GM13977 (cell line): ENCODE measurements around the gene VRK1.
"Not testable (repeated sequence)": the region's sequence is repeated elsewhere in the genome, so short reads cannot be mapped to it uniquely, and the experiment has no call there.

Source experiments
- DNase-seq: peaks from one replicate; pipeline ENCODE4 v3.0.0; 2012; ENCODE audit warnings: low spot score
- in situ Hi-C: fragments of 300-500 bp; cut with MboI; formaldehyde crosslinking; loops from one replicate; pipeline ENCODE4 v1.12.0; 2022; ENCODE audit warnings: low sequenced_read_pairs, low pct_unique_long_range_greater_than_20kb, mixed read lengths, inconsistent platforms; ENCODE audit not compliant: unreplicated experiment
- TF ChIP-seq, protein P1 (sequence below): IDR thresholded peaks from 2 replicates; pipeline ENCODE4 v1.5.1; 2012; ENCODE audit warnings: mild to moderate bottlenecking, control low read depth; ENCODE audit not compliant: insufficient read depth; ENCODE audit errors: extremely low read depth, missing control alignments

VRK1 gene

DNA sequence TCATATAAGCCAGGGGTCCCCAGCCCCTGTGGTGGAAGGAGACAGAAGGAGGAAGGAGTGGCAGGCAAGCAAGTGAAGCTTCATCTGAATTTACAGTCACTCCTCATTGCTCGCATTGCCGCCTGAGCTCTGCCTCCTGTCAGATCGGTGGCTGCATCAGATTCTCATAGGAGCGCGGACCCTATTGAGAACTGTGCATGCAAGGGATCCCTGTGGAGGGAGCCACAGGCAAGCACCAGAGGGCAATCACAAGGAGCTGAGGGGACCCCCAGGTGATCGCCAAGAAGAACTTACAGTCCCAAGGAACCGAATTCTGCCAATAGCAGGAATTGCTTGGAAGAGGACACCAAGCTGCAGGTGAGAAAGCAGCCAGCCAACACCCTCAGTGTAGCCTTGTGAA lies 33.2 kb upstream of the VRK1 start:
- TF ChIP-seq, protein P1, sequence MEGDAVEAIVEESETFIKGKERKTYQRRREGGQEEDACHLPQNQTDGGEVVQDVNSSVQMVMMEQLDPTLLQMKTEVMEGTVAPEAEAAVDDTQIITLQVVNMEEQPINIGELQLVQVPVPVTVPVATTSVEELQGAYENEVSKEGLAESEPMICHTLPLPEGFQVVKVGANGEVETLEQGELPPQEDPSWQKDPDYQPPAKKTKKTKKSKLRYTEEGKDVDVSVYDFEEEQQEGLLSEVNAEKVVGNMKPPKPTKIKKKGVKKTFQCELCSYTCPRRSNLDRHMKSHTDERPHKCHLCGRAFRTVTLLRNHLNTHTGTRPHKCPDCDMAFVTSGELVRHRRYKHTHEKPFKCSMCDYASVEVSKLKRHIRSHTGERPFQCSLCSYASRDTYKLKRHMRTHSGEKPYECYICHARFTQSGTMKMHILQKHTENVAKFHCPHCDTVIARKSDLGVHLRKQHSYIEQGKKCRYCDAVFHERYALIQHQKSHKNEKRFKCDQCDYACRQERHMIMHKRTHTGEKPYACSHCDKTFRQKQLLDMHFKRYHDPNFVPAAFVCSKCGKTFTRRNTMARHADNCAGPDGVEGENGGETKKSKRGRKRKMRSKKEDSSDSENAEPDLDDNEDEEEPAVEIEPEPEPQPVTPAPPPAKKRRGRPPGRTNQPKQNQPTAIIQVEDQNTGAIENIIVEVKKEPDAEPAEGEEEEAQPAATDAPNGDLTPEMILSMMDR: no peak
- DNase-seq: no peak
- in situ Hi-C loops: no loop called here

DNA sequence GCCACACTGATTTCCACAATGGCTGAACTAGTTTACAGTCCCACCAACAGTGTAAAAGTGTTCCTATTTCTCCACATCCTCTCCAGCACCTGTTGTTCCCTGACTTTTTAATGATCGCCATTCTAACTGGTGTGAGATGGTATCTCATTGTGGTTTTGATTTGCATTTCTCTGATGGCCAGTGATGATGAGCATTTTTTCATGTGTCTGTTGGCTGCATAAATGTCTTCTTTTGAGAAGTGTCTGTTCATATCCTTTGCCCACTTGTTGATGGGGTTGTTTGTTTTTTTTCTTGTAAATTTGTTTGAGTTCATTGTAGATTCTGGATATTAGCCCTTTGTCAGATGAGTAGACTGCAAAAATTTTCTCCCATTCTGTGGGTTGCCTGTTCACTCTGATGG lies 32.0 kb upstream of the VRK1 start:
- in situ Hi-C loops, DNase-seq: not testable (repeated sequence)

DNA sequence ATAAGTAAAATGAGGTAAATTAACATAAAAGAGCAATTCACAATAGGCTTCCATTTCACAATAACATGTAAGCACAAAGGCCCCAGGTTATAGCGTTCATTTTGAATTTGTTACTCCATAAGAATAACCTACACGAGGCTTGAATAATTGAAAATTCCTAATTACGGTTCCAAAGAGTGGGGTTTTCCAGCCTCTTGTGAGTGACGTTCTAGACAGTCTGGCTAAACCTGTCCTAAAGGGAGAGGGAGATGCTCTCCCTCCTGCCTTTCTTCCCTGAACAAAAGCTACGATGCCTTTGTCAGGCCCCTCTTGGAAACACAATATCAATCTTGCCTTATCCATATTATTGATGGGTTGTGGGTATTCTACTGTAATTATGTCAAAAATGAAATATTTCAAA lies 24.3 kb upstream of the VRK1 start:
- in situ Hi-C loops: no loop called here
- TF ChIP-seq, protein P1: no peak
- no peak for DNase-seq

DNA sequence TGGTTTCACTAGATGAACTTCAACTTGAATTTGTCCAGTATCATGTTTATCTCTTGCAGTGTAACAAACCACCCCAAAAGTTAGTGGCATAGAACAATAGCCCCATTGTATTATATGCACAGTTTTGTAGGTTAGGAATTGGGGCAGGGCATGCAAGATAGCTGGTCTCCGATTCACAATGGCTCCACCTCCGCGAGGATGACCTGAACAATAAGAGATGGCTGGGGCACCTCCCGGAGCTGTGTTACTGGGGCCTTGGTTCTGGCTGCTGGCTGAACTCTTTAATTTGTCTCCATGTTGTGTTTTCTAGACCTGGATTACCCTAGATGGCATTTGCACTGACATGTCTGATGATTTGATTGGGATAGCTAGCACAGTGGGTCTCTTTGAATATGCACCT lies 20.4 kb upstream of the VRK1 start:
- no peak for DNase-seq
- TF ChIP-seq, protein P1: no peak
- in situ Hi-C loops: no loop called here

DNA sequence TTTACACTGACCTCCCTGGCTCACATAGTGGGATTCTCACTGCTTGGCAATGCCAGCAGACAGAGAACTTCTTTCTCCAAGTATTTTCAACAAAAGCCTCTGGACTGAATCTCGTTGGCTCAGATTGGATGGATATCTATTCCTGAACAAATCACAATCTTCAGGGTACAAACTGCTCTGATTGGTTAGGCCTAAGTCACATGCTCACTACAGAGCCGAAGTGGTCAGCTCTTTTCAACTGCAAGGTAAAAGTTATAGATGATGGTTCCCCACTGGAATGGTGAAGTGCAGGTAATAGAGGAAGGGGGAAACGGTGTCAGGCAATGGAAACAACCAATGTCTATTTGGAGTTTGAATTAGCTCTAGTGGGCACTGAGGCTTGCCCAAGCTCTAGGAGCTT lies 16.7 kb upstream of the VRK1 start:
- TF ChIP-seq, protein P1: no peak
- DNase-seq: no peak
- in situ Hi-C loops: no loop called here

DNA sequence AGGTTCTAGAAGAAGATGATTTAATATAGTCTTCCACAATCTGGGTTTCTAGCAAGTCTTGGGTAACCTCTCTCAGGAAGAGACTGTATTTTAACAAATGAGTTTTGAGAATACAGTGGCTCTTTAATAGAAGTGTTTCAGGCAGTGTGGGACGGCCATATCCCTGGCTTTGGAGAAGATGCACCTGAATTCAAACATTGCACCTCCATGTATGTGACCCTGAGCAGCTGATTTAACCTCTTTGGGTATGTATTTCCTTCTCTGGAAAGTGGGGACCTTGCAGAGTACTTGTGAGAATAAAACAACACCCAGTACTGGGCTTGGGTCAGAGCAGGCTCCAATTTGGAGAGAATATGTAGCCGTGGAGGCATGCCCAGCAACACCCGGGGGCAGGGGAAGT lies 15.8 kb upstream of the VRK1 start:
- in situ Hi-C loops: no loop called here
- TF ChIP-seq, protein P1: no peak
- no peak for DNase-seq

DNA sequence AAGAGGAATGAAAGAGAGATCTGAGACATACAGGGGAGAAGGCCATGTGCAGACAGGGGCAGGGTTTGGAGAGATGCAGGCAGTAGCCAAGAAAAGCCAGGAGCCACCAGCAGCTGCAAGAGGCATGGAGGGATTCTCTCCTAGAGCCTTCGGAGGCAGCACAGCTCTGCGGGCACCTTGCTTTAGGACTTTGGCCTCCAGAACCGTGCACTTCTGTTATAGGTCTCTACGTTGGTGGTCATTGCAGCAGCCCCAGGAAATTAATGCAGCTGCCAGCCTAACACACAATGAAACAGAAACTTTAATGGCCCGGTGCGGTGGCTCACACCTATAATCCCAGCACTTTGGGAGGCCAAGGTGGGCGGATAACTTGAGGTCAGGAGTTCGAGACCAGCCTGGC lies 14.7 kb upstream of the VRK1 start:
- TF ChIP-seq, protein P1: no peak
- in situ Hi-C loops: no loop called here
- no peak for DNase-seq
